ENCODE results near the gene AKAP12.

Gene AKAP12

DNA sequence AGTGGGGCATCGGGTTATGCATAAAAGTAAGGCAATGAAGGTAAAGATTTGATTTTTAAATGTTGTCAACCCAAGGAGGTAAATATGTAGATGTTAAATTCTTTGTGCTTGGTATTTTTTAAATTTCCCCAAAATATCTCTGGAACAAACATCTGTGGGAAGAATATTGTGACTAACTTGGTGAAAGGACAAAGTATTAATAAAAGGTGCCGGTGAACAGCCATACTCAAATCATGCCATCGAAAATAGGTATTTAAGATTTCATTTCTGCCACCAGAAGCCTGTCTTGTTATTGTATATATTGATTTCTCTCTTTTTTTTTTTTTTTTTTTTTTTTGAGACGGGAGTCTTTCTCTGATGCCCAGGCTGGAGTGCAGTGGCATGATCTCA is 164.1 kb downstream of the AKAP12 start:
- DNase-seq (ENCODE audit: low read depth in 4 of 4, low spot score in 1 of 4) = no peak
